ENCODE measurements around the gene NDUFS8.

NDUFS8 gene

DNA sequence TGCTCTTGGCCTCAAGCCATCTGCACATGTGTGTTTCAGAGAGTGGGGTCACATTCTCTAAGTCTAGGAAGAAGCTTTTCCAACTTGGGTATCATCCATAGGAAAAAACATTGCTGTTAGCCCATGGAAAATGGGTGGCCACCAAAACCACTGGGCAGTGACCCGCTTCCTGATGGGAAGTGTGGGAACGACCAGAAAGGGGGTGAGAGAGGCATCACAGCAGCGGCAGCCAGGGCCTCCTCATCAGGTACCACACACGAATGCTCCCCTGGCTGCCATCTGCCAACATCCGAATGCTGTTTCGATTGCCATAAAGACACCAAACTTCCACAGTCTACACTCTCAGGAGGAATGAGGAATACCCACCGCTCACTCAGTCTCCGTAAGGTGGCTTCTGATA, 50.4 kb downstream of the NDUFS8 start:
- no peak for DNase-seq (ENCODE audit: low spot score)

DNA sequence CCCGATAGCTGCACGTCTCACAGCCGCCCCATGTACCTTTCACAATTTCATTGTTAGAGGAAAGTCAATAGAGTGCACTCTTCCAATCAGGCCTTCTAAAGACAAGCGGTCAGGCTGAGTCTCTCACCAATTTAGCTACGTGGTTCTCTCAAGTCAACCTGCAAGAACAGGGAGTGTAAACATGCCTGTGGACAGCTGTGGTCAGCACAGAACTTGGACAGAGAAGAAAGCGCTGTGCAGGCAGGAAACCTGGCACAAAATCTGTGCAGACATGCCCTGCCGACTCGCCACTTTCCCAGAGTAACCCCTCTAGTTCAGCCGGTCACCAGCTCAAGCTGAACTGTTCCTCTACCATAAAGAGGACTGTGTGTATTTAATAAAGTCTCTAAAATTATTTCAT, 51.2 kb downstream of the NDUFS8 start:
- DNase-seq (ENCODE audit: low spot score) = no peak

DNA sequence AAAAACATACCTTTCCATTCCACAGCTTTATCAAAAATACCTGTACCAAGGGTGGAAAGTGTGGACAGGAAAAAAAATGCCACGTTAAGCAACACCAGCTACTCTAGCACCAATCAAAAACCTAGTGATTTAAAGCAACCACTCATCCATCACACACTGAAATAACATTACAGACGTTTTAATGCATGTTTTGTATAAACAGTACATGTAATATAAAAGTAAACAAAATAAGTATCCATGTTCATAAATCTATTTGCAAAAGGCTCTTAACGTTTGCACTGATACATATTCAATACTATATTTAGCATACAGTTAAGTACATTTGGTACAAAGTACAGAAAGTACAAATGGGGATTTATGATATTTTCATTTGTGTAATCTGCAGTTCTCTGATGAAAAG, 52.0 kb downstream of the NDUFS8 start:
- no peak for DNase-seq (ENCODE audit: low spot score)

DNA sequence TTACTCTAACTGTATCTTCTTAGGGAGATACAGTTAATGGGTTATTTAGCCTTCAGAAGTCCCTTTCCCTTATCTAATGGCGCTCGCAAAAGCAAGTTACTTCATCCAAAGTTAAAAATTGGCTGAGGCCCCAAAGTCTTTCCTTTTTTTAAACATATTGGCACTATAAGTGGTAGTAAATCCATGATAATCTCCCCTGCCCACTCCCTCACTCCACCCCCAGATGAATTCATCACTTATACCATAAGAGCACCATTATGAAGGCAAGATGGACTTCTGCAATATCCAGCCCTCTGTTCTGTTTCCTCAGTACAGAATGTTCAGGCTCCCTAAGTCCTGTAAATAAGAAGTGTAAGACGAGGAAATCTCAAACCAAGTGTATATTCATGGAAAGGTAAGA, 53.0 kb downstream of the NDUFS8 start:
- DNase-seq (ENCODE audit: low spot score) = no peak
